Activated T-helper 2 cell treated with anti-CD3 and anti-CD28 coated beads, Interferon-gamma antibody, Interleukin-2, Interleukin-4, amounts not matched to agents 10 μg/mL and 5 μg/mL and 100 μg/mL, durations not matched to agents 14 hours and 24 hours and 36 hours (primary cell): ENCODE results near the gene EIF3A. TPM values are rescaled to one million over a fixed set of nuclear protein-coding genes. Genes with fewer than 3 reads are reported as not detected.

ENCODE experiments used
- DNase-seq: peaks from one replicate; pipeline ENCODE4 v3.0.0; 2021; ENCODE audit warnings: low spot score
- H3K27ac Mint-ChIP-seq: one replicate; pipeline ENCODE4 v1.8.0; 2021; ENCODE audit warnings: mixed read lengths
- H3K27me3 Mint-ChIP-seq: one replicate; pipeline ENCODE4 v1.8.0; 2021; ENCODE audit warnings: low read depth, mixed read lengths
- H3K36me3 Mint-ChIP-seq: one replicate; pipeline ENCODE4 v1.8.0; 2021; ENCODE audit warnings: low read depth, mixed read lengths
- H3K4me1 Mint-ChIP-seq: one replicate; pipeline ENCODE4 v1.8.0; 2021; ENCODE audit warnings: low read depth, mixed read lengths
- H3K4me3 Mint-ChIP-seq: one replicate; pipeline ENCODE4 v1.8.0; 2021; ENCODE audit warnings: low read depth, mild to moderate bottlenecking, moderate library complexity, mixed read lengths
- H3K9me3 Mint-ChIP-seq: one replicate; pipeline ENCODE4 v1.8.0; 2021; ENCODE audit warnings: mixed read lengths
- intact Hi-C: fragments of 100-400 bp; cut with micrococcal nuclease; formaldehyde crosslinking; loops from one replicate; pipeline ENCODE4 v1.15.1; 2023
- total RNA-seq: library from RNA; stranded (reverse); gene quantifications from 2 replicates; pipeline ENCODE4 v1.2.3, GENCODE V29; 2022

Gene EIF3A, protein sequence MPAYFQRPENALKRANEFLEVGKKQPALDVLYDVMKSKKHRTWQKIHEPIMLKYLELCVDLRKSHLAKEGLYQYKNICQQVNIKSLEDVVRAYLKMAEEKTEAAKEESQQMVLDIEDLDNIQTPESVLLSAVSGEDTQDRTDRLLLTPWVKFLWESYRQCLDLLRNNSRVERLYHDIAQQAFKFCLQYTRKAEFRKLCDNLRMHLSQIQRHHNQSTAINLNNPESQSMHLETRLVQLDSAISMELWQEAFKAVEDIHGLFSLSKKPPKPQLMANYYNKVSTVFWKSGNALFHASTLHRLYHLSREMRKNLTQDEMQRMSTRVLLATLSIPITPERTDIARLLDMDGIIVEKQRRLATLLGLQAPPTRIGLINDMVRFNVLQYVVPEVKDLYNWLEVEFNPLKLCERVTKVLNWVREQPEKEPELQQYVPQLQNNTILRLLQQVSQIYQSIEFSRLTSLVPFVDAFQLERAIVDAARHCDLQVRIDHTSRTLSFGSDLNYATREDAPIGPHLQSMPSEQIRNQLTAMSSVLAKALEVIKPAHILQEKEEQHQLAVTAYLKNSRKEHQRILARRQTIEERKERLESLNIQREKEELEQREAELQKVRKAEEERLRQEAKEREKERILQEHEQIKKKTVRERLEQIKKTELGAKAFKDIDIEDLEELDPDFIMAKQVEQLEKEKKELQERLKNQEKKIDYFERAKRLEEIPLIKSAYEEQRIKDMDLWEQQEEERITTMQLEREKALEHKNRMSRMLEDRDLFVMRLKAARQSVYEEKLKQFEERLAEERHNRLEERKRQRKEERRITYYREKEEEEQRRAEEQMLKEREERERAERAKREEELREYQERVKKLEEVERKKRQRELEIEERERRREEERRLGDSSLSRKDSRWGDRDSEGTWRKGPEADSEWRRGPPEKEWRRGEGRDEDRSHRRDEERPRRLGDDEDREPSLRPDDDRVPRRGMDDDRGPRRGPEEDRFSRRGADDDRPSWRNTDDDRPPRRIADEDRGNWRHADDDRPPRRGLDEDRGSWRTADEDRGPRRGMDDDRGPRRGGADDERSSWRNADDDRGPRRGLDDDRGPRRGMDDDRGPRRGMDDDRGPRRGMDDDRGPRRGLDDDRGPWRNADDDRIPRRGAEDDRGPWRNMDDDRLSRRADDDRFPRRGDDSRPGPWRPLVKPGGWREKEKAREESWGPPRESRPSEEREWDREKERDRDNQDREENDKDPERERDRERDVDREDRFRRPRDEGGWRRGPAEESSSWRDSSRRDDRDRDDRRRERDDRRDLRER (N-terminal part only)
- 161 and 164 TPM in 2 replicates for total RNA-seq

DNA sequence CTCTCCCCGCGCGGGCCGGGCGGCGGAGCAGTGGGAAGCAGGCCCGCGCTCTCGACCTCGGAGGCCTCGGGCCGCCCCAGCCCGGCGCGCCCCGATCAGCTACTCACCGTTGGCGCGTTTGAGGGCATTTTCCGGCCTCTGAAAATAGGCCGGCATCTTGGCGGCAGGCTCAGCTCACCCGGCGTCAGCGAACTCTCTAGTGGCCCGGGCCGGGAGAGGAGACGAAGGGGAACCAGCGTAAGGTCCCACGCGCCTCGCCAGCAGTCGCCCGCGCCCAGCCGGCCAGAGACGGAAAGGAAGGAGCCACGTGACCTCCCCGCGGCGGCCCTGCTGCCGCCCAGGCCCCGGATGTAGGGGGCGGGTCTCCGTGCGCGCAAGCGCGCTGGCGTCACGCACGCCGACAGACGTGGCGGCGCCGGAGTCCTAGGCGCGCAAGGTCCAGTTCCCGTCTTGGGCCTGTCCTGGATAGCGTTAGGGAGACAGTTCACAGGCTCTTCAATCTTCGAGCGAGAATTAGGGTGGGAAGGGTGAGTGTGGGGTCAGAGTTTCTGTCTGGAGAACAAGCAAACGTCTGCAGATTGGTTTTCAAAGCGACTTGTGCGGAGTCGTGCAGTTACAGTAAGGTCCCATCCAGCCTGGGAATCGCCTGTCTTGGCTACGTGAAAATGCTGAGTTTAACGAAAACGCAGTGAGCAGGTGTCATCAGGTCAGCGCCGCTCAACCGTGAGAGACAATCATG is at the start of gene EIF3A:
EIF3A (minus strand) TSS at position 297 of the 739 bp plus-strand sequence; CDS start at position 156, 141 bp downstream.
- Mint-ChIP-seq H3K27me3 (no peaks in the 10 kb centered on the region), H3K27ac (peak within 1 kb of the TSS; percentile 93), H3K9me3 (no peaks in the 10 kb centered on the region), H3K36me3 (peaks cover 49% of the 10 kb centered on the region), H3K4me1 (peaks cover 35% of the 10 kb centered on the region), H3K4me3 (peak within 1 kb of the TSS; percentile 93)
- DNase-seq, result peak; percentile 94
- intact Hi-C loops, result loop anchor here (1.0 to 2.0 kb wide), 6 partner anchors 24 to 516 kb away; partner anchors contain the start of genes DENND10, PRDX3, SFXN4 and TIAL1

DNA sequence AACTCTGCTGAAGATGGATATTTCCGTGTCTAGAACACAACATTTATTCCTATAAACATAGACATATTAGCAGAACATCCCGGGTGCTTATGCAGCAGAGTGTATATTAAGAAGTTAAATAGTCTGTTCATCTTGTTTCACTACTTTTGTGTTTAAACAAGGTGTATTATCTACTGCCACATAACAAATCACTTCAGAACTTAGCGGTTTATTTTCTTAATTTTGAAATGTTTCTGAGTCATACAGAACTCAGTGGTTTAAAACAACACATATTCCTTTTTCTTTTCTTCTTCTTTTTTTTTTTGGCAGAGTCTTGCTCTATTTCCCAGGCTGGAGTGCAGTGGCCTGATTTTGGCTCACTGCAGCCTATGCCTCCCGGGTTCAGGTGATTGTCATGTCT is 49.1 kb upstream of the EIF3A start:
- intact Hi-C loops, result loop anchor here (10.0 kb wide), 2 partner anchors 365 to 465 kb away; partner anchors contain the start of gene TIAL1
- peaks cover 80% of the 10 kb centered on the region for H3K36me3 Mint-ChIP-seq
- H3K27ac Mint-ChIP-seq, result peak overlapping the region; percentile 29
- H3K9me3 Mint-ChIP-seq, result no peaks in the 10 kb centered on the region
- peaks cover 51% of the 10 kb centered on the region for H3K4me1 Mint-ChIP-seq
- DNase-seq, result no peak
- H3K4me3 Mint-ChIP-seq, result no peak overlapping the region
- no peaks in the 10 kb centered on the region for H3K27me3 Mint-ChIP-seq

DNA sequence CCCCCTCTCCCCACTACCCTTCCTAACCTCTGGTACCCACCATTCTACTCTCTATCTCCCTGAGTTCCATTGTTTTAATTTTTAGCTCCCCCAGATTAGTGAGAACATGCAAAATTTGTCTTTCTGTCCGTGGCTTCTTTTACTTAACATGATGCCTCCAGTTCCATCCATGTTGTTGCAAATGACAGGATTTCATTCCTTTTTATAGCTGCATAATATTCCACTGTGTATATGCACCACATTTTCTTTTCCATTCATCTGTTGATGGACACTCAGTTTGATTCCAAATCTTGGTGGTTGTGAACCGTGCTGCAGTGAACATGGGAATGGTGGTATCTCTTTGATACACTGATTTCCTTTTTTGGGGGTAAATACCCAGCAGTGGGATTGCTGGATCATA is 45.3 kb upstream of the EIF3A start:
- H3K27me3 Mint-ChIP-seq, result no peaks in the 10 kb centered on the region
- intact Hi-C loops, result no loop called here
- no peak overlapping the region for H3K4me3 Mint-ChIP-seq
- H3K4me1 Mint-ChIP-seq, result peaks cover 26% of the 10 kb centered on the region
- no peak overlapping the region for H3K27ac Mint-ChIP-seq
- DNase-seq, result no peak
- H3K9me3 Mint-ChIP-seq, result no peaks in the 10 kb centered on the region
- H3K36me3 Mint-ChIP-seq, result peaks cover 75% of the 10 kb centered on the region

DNA sequence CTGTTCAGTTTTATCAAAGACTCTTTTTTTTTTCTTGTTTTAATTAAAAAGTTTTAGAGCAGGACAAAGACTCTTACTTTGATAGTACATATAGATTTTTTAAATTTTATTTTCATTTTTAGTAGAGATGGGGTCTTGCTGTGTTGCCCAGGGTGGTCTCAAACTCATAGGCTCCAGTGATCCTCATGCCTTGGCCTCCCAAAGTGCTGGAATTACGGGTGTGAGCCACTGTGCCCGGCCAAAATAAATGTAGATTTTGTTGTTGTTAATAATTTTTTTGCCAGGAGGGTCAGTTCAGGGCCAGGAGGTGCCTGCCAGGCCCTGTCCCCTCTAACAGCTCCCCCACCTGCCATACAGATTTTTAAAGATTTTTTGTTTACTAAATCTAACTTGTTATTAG is 40.3 kb upstream of the EIF3A start:
- Mint-ChIP-seq H3K27me3 (no peaks in the 10 kb centered on the region), H3K9me3 (no peaks in the 10 kb centered on the region), H3K4me3 (no peak overlapping the region), H3K36me3 (peaks cover 60% of the 10 kb centered on the region), H3K4me1 (peaks cover 14% of the 10 kb centered on the region), H3K27ac (no peak overlapping the region)
- intact Hi-C loops, result loop anchor here (1.0 kb wide), 1 partner anchor 10 kb away; no protein-coding TSS in a partner anchor
- DNase-seq, result no peak

DNA sequence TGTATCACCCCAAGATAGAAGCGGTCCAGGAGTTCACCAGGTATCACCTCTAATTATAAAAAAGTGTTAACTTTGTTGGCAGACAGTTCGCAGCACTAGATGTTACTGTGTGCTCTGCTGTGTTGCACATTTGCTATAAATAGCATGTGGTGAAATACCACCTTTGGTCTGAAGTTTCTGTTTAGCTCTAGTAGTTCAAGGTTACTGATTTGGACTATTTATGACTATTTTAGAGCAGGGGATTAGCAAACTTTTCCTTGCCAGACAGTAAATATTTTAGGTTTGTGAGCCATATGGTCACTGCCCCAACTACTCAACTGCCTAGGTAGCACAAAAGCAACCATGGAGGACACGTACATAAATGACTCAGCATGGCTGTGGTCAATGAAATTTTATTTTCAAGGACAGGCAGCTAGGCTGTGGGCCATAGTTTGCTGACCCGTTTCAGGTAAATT is 39.8 kb upstream of the EIF3A start:
- H3K4me3 Mint-ChIP-seq, result no peak overlapping the region
- no peaks in the 10 kb centered on the region for H3K27me3 Mint-ChIP-seq
- intact Hi-C loops, result loop anchor here (1.0 kb wide), 1 partner anchor 11 kb away; no protein-coding TSS in a partner anchor
- H3K9me3 Mint-ChIP-seq, result no peaks in the 10 kb centered on the region
- peaks cover 14% of the 10 kb centered on the region for H3K4me1 Mint-ChIP-seq
- no peak for DNase-seq
- H3K27ac Mint-ChIP-seq, result peak overlapping the region; percentile 42
- H3K36me3 Mint-ChIP-seq, result peaks cover 58% of the 10 kb centered on the region

DNA sequence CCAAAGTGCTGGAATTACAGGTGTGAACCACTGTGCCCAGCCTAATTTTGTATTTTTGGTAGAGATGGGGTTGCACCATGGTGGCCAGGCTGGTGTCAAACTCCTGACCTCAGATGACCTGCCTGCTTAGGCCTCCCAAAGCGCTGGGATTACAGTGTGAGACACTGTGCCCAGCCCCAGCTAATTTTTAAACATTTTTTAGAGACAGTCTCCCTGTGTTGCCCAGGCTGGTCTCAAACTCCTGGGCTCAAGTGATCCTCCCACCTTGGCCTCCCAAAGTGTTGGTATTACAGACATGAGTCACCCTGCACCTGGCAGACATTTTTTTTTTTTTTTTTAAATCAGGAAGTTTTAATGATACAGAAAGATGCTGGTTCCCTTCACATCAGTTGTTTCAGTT is 38.8 kb upstream of the EIF3A start:
- peaks cover 63% of the 10 kb centered on the region for H3K36me3 Mint-ChIP-seq
- H3K9me3 Mint-ChIP-seq, result no peaks in the 10 kb centered on the region
- H3K4me3 Mint-ChIP-seq, result no peak overlapping the region
- DNase-seq, result no peak
- H3K27ac Mint-ChIP-seq, result no peak overlapping the region
- H3K27me3 Mint-ChIP-seq, result no peaks in the 10 kb centered on the region
- peaks cover 14% of the 10 kb centered on the region for H3K4me1 Mint-ChIP-seq
- intact Hi-C loops, result no loop called here

DNA sequence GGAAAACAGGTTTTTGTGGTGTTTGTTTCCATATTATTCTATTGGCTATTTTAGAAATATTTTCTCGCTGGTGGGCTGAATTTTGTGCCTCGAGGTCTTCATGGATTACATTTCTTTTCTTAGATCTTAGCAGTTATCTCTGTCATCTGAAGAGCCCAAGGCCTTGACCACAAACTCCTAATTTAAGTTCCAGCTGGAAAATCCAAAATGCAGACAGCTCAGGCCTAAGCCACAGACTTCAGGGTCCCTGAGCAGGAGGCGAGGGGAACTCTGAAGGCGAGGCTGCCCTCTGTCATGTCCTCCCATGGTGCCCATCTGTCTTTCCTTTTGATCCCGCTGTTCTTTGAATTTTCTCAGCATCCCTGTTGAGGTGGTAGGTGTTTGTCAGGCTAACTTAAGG is 37.6 kb upstream of the EIF3A start:
- intact Hi-C loops, result no loop called here
- H3K36me3 Mint-ChIP-seq, result peaks cover 69% of the 10 kb centered on the region
- DNase-seq, result no peak
- H3K4me1 Mint-ChIP-seq, result peaks cover 17% of the 10 kb centered on the region
- no peaks in the 10 kb centered on the region for H3K27me3 Mint-ChIP-seq
- no peak overlapping the region for H3K4me3 Mint-ChIP-seq
- no peak overlapping the region for H3K27ac Mint-ChIP-seq
- H3K9me3 Mint-ChIP-seq, result no peaks in the 10 kb centered on the region

DNA sequence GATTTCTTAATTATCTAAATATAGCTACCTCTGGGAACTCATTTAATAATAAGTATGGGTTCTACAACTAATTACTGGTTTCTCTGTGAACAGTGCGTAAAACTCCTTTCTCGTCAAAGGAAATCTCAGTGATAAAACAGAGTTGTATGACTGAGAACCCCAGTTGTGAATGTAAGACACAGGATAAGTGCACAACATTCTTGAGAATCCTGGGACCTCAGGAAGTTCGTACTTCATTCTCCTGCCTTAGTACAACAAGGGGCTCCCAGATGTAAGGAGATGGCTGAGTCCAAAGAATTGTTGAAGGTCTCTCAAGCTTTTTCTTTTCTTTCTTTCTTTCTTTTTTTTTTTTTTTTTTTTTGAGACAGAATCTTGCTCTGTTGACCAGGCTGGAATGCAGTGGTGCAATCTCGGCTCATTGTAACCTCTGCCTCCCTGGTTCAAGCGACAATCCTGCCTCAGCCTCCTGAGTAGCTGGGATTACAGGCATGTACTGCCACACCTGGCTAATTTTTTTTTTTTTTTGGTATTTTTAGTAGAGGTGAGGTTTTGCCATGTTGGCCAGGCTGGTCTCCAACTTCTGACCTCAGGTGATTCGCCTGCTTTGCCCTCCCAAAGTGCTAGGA is 35.8 kb upstream of the EIF3A start:
- Mint-ChIP-seq H3K36me3 (peaks cover 64% of the 10 kb centered on the region), H3K4me3 (no peak overlapping the region), H3K27me3 (no peaks in the 10 kb centered on the region), H3K9me3 (no peaks in the 10 kb centered on the region), H3K27ac (no peak overlapping the region), H3K4me1 (peaks cover 16% of the 10 kb centered on the region)
- DNase-seq, result no peak
- intact Hi-C loops, result no loop called here

DNA sequence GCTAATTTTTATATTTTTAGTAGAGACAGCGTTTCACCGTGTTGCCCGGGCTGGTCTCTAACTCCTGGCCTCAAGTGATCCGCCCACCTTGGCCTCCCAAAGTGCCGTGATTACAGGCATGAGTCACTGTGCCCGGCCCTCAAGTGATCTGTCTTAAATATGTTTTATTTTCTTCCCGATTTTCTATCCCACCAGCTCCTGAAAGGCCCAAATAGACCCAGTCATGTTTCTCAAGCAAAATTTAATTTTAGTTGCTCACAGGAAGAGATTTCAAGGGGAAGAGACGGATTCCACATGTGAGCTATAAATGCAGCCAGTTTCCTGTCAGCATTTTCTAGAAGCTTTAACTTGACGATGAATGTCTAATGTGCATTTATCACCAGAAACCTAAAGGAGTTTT is 35.3 kb upstream of the EIF3A start:
- H3K4me3 Mint-ChIP-seq, result no peak overlapping the region
- H3K4me1 Mint-ChIP-seq, result peaks cover 16% of the 10 kb centered on the region
- H3K36me3 Mint-ChIP-seq, result peaks cover 62% of the 10 kb centered on the region
- H3K27me3 Mint-ChIP-seq, result no peaks in the 10 kb centered on the region
- no peaks in the 10 kb centered on the region for H3K9me3 Mint-ChIP-seq
- intact Hi-C loops, result no loop called here
- H3K27ac Mint-ChIP-seq, result no peak overlapping the region
- no peak for DNase-seq

DNA sequence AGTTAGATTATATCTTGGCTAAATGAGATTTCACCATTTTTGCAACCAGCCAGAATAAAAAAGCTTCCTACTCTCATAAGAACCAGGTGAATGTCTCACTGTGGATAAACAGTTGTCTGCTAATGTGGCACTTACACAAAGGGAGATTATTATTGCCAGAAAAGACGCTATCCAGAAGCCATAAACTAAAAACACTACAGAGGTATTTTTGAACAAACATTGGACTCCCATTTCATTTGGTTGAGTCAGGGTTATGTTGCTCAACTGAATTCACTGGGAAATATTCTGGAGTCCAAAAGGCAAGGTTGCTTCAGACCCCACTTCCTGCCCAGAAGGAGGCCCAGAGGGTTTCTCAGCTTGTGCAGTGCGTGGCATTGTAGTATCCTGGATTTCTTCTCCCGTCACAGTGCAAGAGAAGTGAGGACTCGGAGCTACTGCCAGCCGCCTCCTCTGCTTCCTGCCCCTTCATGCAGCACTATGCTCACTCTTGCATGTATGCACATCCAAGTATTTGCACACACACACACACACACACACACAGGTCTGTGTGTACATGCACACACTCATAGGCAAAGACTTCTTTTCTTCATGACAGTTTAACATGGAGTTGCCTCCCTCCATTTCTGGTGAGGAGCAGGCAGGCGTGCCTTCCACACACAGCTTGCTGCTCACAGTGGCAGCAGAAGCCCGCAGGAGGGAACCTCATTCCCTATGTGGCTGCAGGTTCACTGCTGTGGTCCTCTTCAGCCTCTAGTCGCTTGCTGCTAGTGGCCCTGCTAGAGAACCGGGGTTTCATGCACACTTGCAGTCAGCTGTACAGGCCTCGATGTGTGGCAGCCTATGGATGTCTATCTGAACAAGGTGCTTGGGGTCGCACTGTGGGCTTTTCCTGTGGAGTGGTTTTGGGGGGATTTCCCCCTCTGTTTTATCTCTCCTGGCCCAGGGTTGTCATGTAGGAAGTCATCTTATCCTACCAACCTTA is 33.4 kb upstream of the EIF3A start:
- H3K27ac Mint-ChIP-seq, result no peak overlapping the region
- no peak overlapping the region for H3K4me3 Mint-ChIP-seq
- no peaks in the 10 kb centered on the region for H3K9me3 Mint-ChIP-seq
- intact Hi-C loops, result no loop called here
- no peak for DNase-seq
- H3K4me1 Mint-ChIP-seq, result peaks cover 7% of the 10 kb centered on the region
- peaks cover 59% of the 10 kb centered on the region for H3K36me3 Mint-ChIP-seq
- H3K27me3 Mint-ChIP-seq, result no peaks in the 10 kb centered on the region

DNA sequence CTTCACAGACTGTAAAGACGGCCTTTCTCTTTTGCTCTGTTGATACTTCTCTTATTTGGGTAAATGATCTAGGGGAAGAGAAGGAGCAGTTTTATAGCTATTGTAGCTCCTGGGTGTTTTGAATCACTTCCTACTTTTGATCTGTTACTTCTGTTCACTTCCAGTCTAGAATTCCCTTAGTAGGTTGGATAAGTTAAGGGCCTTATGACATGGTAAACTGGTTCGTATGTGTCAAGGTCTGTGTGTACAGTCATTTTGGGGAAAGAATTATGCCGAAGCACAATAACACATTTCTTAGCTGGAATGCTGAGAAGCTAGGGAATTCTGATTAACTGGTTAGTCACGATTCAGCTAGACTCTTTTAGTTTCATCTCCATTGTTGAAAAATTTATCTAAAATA is 31.4 kb upstream of the EIF3A start:
- intact Hi-C loops, result no loop called here
- Mint-ChIP-seq H3K9me3 (no peaks in the 10 kb centered on the region), H3K27me3 (no peaks in the 10 kb centered on the region), H3K4me3 (no peak overlapping the region), H3K27ac (no peak overlapping the region), H3K4me1 (peaks cover 11% of the 10 kb centered on the region), H3K36me3 (peaks cover 53% of the 10 kb centered on the region)
- DNase-seq, result no peak
